AG04449 (cell line): ENCODE data around the gene GRXCR2.

Experiments used
- CTCF ChIA-PET: fragments of 350-600 bp; formaldehyde crosslinking; extraction: SDS; loops from one replicate; lab custom pipeline; 2021; ENCODE audit warnings: antibody characterized with exemption; lab: Yijun Ruan, JAX
- POLR2A ChIA-PET: fragments of 400-600, 350-600 bp; formaldehyde crosslinking; extraction: SDS; loops from one replicate; lab custom pipeline; 2020; ENCODE audit warnings: antibody characterized with exemption, inconsistent platforms; lab: Yijun Ruan, JAX
- DNase-seq: peaks from one replicate; pipeline ENCODE4 v3.0.0-alpha.2; 2010; ENCODE audit warnings: low read depth, low spot score
- H3K4me3 ChIP-seq: 2 replicates; pipeline ENCODE4 v1.5.1; 2011; ENCODE audit warnings: low read depth, mild to moderate bottlenecking, control low read depth, low read length
- TF ChIP-seq, protein P1 (sequence below): IDR thresholded peaks from one replicate; pipeline ENCODE4 v1.5.1; 2011; ENCODE audit warnings: mild to moderate bottlenecking, moderate library complexity, low read length, control low read depth, inconsistent platforms; ENCODE audit not compliant: insufficient read depth; ENCODE audit errors: missing control alignments

The GRXCR2 gene

DNA sequence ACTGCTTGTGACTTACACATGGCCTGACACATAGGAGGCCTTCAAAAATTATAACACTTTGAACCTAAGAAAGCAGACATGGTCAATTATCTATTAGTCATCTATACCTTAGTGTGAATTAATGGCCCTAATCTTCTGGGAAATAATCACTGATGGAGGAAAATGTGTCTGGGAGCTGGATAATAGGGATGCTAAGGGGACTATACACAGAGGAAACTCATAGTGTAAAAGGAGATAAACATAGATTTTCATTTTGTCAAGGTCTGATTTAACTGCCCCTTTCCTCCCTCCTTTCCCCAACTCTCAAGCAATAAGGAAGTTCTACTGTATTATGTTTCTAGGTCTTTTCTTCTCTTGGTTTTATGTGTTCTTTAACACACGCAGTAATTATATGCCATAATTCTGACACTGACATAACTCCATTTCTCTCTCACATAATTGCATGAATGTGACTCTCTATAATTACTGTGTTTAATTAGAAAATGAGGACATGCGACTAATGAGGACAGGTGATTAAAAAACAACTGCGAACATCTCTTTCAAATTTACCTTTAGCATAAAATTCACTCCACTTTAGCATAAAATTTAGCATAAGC, 18.9 kb downstream of the GRXCR2 start:
- CTCF ChIA-PET, result interaction anchor here (1.2 to 1.8 kb wide), 3 partner anchors 12 to 33 kb away, joined by 3 to 5 read pairs (median 5); no protein-coding TSS in a partner anchor
- POLR2A ChIA-PET, result no interaction called here
- TF ChIP-seq, protein P1, sequence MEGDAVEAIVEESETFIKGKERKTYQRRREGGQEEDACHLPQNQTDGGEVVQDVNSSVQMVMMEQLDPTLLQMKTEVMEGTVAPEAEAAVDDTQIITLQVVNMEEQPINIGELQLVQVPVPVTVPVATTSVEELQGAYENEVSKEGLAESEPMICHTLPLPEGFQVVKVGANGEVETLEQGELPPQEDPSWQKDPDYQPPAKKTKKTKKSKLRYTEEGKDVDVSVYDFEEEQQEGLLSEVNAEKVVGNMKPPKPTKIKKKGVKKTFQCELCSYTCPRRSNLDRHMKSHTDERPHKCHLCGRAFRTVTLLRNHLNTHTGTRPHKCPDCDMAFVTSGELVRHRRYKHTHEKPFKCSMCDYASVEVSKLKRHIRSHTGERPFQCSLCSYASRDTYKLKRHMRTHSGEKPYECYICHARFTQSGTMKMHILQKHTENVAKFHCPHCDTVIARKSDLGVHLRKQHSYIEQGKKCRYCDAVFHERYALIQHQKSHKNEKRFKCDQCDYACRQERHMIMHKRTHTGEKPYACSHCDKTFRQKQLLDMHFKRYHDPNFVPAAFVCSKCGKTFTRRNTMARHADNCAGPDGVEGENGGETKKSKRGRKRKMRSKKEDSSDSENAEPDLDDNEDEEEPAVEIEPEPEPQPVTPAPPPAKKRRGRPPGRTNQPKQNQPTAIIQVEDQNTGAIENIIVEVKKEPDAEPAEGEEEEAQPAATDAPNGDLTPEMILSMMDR, result no peak
- DNase-seq, result no peak
- no peak overlapping the region for H3K4me3 ChIP-seq

DNA sequence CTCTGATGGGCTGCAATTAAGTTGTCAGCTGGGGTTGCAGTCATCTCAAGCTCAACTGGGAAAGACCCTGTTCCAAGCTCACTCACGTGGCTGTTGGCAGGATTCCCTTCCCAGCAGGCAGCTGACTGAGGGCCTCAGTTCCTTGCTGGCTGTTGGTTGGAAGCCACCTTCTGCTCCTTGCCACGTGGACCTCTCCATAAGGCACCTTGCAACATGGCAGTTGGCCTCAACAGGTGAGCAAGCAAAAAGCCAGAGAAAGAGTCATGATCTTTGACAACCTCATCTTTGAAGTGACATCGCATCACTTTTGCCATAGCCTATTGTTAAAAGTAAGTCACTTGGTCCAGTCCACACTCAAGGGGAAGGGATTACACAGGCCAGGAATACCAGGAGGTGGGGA, 19.8 kb downstream of the GRXCR2 start:
- ChIA-PET POLR2A (no interaction called here), CTCF (interaction anchor here (1.0 to 1.2 kb wide), 2 partner anchors 8 to 34 kb away, joined by 3 read pairs; no protein-coding TSS in a partner anchor)
- DNase-seq, result no peak
- TF ChIP-seq, protein P1, result no peak
- no peak overlapping the region for H3K4me3 ChIP-seq

DNA sequence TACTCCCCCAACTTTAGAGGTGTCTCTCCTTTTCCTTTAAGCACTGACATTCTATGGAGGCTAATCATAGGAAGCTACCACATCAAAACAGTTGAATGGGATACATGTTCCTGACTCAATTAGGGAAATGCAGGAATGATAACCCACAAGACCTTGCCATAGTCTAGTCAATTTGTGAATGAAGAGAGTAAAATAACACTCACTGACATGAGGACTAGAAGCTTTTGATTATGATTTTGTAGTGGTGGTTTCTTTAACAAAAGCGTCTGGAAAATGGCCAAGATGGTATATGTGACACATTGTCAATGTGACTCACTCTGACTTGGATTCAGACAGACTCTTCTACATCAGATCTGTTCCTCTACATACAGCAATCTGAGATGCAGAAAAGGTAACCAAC, 24.0 kb downstream of the GRXCR2 start:
- CTCF ChIA-PET, result interaction anchor here (1.4 kb wide), 1 partner anchor 39 kb away, joined by 4 read pairs; no protein-coding TSS in a partner anchor
- POLR2A ChIA-PET, result no interaction called here
- DNase-seq, result no peak
- TF ChIP-seq, protein P1, result no peak
- H3K4me3 ChIP-seq, result no peak overlapping the region

DNA sequence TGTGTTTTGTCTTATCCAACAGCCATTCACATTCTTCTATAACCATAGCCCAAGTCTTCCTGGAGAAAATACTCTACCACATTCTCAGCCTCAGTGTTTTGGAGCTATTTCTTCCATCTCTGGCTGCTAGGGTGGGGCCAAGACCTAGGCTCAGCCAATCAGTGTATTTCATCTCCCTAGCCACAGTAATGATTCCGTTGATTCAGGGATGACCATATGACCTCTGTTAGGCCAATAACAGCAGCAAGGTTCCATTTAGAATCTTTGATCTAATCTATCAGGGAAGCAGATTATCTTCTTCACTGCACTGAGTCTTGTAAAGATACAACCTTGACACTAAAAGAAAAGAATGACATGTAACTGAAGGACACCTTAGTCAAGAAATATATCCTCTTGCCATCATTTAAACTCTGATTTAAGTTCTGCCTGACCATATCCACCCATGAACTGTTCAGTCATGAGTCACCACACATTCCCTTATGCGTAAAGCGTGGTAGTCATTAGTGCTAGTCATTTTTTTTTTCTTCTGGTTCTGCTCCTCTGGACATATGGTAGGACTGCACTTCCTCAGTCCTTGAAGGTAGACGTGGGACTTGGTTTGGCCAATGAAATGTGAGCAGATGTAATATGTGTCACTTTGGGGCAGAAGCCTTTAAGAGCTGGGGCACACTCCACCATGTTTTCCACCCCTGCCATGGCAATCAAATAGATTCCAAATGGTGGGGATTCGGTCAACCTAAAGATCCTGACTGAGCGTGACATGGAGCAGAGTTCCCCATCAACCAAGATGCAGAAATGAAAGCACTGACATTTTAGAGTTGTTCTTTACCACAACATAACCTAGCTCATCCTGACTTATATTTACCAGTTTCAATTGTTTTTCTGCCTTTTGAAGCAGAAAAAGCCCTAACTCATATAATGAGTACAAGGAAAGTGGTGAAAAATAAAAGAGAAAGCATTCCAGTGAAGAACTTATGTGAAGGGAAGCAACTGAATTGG, 25.0 kb downstream of the GRXCR2 start:
- ChIA-PET CTCF (interaction anchor here (0.8 to 2.6 kb wide), 4 partner anchors 8 to 200 kb away, joined by 3 to 11 read pairs (median 5); no protein-coding TSS in a partner anchor), POLR2A (interaction anchor here (0.6 kb wide), 1 partner anchor 193 kb away, joined by 3 read pairs; no protein-coding TSS in a partner anchor)
- H3K4me3 ChIP-seq, result no peak overlapping the region
- no peak for DNase-seq
- TF ChIP-seq, protein P1, result no peak

DNA sequence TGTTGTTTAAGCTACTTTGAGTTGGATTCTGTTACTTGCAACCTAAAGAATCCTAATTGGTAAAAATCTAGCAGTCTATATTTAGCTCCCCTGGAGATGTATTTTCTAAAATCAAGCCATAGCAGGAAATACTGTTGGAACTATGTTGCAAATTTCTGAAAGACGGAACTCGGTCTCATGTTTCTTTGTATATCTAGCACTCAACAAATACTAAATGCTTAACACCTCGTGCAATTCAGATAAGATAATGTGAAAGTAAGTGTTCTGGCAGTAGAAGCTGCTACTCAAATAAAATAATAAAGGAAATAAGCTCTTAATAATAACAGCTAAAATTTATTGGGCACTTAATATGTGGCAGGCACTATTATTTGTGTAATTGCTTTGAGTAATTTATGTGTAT, 26.7 kb downstream of the GRXCR2 start:
- DNase-seq, result no peak
- ChIA-PET CTCF (interaction anchor here (1.3 to 2.6 kb wide), 3 partner anchors 9 to 41 kb away, joined by 3 to 11 read pairs (median 4); no protein-coding TSS in a partner anchor), POLR2A (no interaction called here)
- TF ChIP-seq, protein P1, result no peak
- no peak overlapping the region for H3K4me3 ChIP-seq

DNA sequence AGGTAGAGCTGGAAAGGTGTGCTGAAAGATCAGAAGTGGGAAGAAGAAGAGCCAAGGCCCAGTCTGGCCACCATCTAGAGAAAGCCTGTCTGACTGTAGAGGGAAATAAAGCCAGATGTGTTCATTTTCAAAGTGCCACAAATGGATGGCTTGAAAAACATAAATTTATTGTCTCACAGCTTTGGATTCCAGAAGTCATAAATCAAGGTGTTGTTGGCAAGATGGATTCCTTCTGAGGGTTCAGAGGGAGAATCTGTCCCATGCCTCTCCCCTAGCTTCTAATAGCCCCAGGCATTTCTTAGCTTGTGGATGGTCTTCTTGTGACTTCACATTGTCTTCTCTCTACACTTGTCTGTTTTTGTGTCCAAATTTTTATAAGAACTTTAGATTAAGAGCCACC, 31.5 kb downstream of the GRXCR2 start:
- DNase-seq, result no peak
- H3K4me3 ChIP-seq, result no peak overlapping the region
- TF ChIP-seq, protein P1, result no peak
- POLR2A ChIA-PET, result no interaction called here
- CTCF ChIA-PET, result interaction anchor here (1.4 to 2.9 kb wide), 3 partner anchors 13 to 207 kb away, joined by 5 to 12 read pairs (median 10); no protein-coding TSS in a partner anchor
